Activated naive CD4-positive, alpha-beta T cell (primary cell): ENCODE measurements around the gene SOX15.
A peak's percentile ranks its signal among the peaks of the same experiment; 100 is the strongest.
"Not testable (repeated sequence)": the region's sequence is repeated elsewhere in the genome, so short reads cannot be mapped to it uniquely, and the experiment has no call there.

ENCODE experiments used
- DNase-seq, 4 experiments: peaks; one replicate each; lab custom pipeline; 2025; lab: John Stamatoyannopoulos, UW

SOX15 gene

GRCh38 chr17:7610641-7611040 lies 20.7 kb upstream of the SOX15 start:
- no peak for DNase-seq

DNA sequence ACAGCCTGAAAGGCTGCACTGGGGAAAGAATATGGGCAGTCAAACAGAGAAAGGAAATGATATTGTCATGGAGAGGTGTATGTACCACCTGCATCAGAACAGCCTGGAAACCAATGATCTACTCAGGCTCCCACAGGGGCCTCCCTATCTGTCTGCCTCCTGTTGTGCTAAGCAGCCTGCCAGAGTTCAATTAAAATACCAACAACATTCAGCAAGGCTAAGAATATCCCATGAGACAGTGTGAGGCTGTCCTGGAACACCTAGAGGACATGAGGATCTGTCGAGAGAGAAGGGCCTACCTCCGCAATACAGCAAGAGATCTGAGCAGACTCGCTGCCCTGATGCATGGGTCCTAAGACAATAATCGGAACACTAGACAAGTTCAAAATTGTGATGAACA lies 16.4 kb upstream of the SOX15 start:
- DNase-seq, result no peak

DNA sequence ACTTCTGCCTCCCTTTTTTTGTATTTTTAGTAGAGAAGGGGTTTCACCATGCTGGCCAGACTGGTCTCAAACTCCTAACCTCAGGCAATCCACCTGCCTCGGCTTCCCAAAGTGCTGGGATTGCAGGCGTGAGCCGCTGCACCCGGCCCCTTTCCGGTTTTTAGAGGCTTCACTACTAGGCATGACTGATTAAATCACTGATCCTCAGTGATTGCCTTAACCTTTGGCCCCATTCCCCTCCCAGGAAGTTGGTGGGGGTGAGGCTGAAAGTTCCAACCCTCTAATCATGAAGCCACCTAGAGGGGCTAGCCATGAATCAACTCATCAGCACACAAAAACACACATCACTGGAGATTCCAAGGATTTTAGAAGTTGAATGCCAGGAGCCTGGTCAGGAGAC lies 7.7 kb upstream of the SOX15 start:
- DNase-seq, result not testable (repeated sequence)

GRCh38 chr17:7593296-7593695 lies 3.4 kb upstream of the SOX15 start:
- no peak for DNase-seq

- no peak for DNase-seq
These were observed 2.6 kb upstream of the SOX15 start for GRCh38 chr17:7592422-7593021.

- DNase-seq, result no peak
These were observed 1.7 kb upstream of the SOX15 start for GRCh38 chr17:7591596-7591995.

DNA sequence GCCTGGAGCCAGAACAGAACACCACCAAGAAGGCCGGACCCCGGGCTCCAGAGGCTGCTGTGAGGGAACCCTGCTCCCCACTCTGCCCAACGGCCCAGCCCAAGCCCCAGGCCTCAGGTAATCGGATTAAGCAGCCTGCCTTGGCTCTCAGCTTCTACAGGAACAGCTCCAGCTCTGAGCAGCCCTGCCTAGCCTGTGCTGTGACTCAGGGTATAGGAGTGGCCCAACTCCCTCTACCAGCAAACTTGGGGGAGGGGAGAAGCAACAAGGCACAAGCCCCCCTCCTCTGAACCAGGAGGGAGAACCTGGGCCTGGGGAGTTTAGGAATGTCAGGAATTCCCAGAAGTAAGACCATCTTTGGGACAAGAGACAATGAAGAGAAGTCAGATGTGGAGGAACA lies 849 bp upstream of the SOX15 start:
- DNase-seq, result no peak

DNA sequence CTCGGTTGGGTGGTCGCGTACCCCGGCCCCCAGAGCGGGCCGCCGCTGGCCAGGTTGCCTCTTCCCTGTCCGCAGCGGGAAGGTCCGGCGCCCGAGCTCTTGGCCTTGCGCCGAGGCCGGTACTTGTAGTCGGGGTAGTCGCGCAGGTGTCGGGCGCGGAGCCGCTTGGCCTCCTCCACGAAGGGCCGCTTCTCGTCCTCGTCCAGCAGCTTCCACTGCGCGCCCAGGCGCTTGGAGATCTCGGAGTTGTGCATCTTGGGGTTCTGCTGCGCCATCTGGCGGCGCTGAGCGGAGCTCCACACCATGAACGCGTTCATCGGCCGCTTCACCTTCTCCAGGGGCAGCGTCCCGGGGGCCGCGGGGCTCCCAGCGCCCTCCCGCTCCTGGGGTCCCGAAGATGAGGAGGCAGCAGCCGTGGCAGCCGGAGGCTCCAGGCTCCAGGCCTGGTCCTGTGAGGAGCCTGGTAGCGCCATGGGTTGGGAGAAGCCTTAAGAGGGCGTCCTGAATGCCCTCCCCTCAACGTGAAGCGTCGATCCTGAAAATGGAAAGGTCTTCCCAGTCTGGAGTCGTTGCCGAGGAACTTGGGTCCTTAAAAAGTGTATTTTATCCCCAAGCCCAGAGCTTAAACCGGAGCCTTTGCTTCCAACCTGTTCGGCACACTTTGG lies 558 bp downstream of the SOX15 start:
- peak; percentile 25 to 62 (median 44) for DNase-seq

GRCh38 chr17:7588553-7589203 lies 1.2 kb downstream of the SOX15 start:
- DNase-seq, result no peak

GRCh38 chr17:7587420-7588151 lies 2.3 kb downstream of the SOX15 start:
- DNase-seq, result no peak

- DNase-seq, result no peak
These were observed 3.0 kb downstream of the SOX15 start for GRCh38 chr17:7586673-7587419.

DNA sequence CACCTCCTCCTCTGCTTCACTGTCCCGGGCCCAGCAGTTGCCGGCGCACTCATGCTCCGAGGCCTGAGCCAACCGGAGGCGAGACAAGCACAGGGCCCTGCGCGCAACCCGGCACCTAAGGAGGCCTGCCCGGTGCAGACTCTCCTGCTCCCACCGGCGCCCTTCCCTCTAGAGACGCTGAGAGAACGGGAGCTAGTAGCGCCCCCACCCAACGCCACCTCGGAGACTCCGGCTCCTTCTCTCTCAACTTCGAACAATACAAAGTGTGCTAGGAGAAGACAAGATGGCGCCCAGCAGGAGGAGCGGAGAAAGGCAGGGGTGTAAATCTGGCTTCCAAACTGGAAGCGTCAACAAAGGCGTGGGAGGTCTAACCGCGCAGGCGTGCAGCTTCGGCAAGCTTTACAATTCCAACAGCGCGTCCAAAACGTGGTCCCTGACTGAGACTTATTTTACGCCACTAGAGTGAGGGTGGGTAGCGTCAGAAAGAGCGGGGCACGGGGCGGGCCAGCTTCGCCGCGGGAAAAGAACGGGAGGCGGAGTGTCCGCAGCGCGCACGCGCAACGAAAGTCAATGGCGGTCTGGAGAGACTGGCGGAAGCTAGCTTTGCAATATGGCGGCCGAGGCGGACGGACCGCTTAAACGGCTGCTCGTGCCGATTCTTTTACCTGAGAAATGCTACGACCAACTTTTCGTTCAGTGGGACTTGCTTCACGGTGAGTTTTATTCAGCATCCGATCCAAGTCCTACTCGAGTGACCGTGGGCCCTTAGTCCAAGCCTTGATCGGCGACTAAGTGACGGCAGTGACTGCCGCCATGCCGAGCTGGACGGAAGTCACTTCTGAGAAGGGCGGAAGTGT lies 6.4 kb downstream of the SOX15 start, which contains the start of gene MPDU1:
Gene MPDU1, plus strand, starts transcription at position 600 of the 857 bp plus-strand sequence. Its CDS starts 11 bp downstream, at position 611.
- peak; percentile 85 to 93 (median 86) for DNase-seq

DNA sequence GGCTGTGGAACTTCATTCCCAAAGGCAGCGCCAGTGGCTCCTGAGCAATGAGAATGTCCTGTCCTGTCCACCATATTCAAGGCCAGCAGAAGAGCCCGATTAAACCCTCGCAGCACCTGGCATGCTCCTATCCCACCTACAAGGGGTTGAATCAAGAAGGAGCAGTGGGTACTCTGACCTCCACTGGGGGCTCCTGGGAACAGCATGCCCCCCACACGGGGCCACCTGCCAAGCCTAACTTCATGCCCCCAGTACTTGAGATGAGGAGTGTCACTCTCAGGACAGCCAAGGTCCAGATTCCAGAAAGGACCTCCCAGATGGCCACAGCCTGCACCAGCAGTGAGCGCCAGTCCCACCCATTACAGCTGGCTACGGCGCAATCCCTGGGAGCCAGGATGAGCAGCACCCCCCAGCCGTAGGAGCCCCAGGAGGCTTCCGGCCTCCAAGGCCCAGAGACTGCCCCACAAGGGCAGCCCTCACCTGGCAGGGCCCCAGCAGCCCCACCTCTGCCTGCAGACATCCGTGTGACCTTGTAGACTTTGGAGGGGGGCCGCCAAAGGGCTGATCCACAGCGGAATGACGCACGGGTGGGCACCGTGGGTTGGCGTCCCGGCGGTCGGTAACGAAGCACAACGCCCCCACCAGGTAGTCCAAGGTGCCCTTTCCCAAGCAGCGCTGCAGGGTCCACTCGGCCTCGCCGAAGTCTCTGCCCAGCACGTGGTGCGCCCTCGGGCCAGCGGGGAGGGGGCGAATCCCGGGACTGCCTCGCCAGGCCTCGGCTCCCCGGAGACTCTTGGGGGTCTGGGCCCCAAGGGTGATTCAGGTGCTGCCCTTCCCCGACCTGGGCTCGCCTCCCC lies 7.3 kb downstream of the SOX15 start:
- DNase-seq, result no peak

- no peak for DNase-seq
These were observed 9.0 kb downstream of the SOX15 start for GRCh38 chr17:7580604-7581575.

DNA sequence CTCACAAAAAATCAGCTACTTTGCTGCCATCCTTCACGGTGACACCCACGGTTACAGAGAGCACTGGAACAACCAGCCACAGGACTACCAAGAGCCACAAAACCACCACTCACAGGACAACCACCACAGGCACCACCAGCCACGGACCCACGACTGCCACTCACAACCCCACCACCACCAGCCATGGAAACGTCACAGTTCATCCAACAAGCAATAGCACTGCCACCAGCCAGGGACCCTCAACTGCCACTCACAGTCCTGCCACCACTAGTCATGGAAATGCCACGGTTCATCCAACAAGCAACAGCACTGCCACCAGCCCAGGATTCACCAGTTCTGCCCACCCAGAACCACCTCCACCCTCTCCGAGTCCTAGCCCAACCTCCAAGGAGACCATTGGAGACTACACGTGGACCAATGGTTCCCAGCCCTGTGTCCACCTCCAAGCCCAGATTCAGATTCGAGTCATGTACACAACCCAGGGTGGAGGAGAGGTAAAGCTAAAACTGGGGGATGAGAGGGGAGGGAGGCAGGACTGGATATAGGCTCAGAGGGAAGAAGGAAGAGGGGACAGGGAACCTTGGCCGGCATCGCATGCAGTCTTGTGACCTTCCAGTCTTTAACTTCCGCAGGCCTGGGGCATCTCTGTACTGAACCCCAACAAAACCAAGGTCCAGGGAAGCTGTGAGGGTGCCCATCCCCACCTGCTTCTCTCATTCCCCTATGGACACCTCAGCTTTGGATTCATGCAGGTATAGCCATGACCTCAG lies 9.9 kb downstream of the SOX15 start:
- no peak for DNase-seq

DNA sequence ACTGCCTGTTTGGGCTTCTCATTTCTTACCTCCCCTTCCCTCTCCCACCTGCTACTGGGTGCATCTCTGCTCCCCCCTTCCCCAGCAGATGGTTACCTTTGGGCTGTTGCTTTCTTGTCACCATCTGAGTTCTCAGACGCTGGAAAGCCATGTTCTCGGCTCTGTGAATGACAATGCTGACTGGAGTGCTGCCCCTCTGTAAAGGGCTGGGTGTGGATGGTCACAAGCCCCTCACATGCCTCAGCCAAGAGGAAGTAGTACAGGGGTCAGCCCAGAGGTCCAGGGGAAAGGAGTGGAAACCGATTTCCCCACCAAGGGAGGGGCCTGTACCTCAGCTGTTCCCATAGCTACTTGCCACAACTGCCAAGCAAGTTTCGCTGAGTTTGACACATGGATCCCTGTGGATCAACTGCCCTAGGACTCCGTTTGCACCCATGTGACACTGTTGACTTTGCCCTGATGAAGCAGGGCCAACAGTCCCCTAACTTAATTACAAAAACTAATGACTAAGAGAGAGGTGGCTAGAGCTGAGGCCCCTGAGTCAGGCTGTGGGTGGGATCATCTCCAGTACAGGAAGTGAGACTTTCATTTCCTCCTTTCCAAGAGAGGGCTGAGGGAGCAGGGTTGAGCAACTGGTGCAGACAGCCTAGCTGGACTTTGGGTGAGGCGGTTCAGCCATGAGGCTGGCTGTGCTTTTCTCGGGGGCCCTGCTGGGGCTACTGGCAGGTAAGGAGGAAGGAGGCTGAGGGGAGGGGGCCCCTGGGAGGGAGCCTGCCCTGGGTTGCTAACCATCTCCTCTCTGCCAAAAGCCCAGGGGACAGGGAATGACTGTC lies 10.7 kb downstream of the SOX15 start, which contains the start of gene CD68:
Gene CD68, plus strand, starts transcription at position 638 of the 833 bp plus-strand sequence. Its CDS starts 40 bp downstream, at position 678.
- no peak for DNase-seq
